Fibroblast of peridontal ligament (primary cell): ENCODE data around the gene SYDE1.
A peak's percentile ranks its signal among the peaks of the same experiment; 100 is the strongest.

Experiments
- DNase-seq: peaks from one replicate; pipeline ENCODE4 v3.0.0-alpha.2; 2010; ENCODE audit errors: extremely low read depth

SYDE1 gene

DNA sequence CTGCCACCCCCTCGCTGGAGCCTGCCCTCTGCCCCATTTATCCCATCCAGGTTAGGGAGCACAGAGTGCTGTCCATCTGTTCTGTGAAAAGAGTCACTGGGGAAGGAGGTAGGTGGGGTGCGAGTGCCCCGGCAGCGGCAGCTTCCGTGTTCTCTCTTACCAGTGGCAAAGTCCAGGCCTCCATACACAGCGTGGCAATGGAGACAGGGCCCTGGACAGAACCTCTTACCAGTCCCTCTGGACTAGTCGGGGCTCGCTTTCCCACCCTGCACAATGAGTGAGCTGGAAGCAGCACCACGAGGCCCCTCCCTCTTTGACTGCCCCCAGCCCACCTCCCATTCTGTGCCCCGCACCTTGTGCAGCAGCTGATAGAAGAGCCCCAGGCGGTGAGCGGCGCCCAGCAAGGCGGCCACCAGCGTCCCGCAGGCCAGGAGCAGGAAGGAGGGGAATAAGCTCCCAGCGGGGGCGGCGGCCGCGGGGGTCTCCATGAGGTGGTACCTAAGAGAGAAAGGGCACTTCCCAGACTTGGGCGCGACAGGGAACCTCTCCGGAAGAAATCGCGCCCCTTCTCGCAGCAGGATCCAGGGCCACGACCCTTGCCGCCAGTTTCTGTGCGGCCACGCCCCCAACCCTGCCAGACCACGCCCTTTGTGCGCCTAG is 17.5 kb downstream of the SYDE1 start:
- DNase-seq, result no peak

DNA sequence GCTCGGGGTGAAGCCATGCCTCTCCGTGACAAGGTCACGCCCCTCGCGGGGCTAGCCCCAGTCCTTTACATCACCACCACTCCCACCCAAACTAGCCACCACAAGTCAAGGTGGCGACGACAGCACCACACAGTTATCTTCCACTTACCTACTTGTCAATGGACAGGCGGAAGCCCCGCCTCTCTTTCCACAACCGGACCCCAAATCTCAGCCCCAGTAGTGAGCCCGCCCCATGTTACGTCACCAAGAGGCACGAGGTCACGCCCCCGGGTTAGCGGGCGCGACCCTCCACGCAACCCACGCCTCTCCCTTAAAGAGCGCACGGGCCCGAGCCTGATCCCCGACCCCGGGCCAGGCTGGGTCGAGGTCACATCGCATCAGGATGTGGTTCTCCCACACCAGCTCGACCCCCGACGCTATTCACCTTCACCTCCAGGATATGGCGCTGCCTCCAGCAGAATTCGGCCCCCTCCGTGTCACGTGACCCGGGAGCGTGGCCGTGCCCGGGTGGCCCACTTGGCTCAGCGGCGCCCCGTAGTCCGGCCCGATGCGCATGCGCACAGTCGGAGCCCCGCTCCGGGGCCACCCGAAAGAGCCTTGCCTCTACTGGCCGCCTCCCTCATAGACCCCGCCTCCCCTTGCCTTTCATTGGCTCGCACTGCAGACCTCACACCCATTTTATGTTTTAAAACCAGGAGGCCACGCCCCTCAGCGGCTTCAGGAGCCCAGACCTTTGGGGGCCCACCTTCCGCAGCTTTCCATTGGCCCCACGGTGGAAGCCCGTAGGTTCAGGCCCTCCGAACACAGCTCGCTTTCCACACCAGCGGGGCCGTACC is 18.2 kb downstream of the SYDE1 start:
- peak; percentile 96 for DNase-seq

DNA sequence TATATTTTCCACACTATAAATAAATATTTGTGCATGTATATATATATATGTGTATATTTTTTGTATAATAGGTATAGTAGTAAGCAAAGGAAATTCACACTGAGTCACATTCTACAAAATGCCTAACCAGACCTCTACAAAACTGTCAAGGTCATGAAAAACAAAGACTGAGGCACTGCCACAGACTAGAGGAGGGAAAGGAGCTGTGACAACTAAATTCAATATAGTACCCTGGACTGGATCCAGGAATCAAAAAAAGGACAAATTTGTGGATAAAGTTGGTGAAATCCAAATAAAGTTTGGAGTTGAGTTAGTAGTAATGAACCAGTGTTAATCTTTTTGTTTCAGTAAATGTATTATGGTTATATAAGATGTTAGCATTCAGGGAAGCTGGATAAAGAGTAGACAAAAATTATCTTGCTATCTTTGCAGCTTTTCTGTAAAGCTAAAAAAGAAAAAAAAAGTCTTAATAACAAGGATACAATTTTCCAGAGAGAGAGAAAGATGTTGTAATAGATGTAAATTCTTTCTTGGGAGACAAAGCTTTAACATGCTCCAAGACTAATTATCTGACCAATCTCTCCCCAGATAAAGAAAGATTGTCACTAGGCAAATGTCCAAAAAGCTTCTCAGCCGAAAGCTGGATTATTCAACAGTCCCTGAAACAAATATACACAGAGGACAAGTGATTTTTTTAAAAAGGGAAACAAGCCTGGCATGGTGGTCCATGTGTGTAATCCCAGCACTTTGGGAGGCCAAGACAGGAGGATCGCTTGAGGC is 19.1 kb downstream of the SYDE1 start:
- DNase-seq, result peak; percentile 26

DNA sequence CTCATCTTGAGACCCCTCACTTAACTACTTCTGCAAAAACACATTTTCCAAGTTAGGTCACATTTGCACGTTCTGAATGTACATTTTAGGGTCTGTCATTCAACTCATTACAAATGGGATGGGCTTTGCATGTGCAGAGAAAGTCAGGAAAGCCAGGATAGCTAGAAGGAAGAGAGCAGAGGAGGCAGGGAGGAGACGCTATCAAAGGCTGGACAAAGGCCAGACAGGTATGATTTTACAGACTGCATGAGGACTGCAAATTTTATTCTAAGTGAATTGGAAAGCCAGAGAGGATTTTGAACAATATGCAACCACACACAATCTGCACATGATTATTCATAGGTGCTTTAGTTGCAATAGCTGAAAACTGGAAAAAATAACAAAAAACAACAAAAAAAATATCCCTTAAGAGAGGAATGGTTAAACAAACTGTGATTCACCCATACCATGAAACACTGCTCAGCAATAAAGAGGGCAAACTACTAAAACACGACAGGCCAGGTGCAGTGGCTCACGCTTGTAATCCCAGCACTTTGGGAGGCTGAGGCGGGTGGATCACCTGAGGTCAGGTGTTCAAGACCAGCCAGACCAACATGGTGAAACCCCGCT is 21.1 kb downstream of the SYDE1 start:
- no peak for DNase-seq

DNA sequence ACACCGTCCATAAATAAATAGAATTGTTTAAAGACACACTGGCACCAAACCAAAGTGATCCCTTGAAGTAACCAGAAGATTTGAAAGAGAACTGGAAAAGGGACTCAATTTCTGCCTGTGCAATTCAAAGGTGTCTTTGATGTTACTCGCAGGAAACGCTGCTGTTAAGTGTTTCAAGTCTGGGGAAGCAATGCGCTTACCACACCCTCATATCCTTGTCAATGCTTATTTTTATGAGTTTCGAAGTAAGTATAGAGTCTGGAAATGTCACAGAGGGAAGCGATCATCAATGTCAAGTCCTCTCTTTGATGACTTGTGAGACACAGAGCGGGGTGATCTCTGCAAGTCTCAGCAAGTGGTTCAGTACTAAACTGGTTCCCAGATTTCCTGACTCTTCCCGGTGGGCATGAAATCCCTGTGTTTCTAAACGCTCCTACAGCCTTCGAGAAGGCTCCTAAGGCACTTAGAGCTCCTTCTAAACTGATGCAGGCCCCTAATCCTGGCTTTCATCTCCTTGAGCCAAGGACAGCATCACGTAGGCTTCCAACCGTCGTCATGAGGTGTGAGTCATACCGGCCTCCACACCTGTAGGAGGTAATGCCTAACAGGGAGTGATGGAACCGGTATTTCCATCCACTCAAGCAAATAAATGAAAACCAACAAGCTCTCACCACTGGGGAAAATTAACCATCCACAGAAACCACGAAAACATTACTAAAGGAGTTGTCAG is 22.8 kb downstream of the SYDE1 start:
- DNase-seq, result no peak

DNA sequence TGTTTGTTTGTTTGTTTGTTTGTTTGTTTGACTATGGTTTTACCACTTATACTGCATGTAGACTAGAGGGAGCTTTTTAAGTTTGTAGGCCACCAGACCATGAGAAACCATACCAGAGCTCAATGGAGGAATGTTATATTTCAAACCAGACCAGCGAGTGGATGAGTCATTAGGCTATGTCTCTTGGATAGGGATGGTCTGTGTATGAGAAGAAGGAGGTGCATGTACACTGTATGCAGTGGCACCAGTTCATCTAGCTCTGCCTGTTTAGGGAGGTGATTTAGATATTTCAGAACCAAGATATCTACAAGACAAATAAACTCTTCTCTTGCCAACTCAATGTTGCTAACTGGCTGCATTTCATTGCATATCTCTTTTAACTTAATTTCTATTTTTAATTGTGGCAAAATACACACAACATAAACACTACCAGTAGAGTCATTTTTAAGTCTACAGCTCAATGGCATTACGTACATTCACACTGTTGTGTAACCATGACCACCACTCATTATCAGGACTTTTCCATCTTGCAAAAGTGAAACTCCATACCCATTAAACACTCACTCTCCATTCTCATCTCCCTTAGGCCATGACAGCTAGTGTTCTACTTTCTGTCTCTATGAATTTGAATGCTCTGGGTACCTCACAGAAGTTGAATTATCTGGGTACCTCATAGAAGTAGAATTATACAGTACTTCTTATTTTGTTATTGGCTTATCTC is 29.2 kb downstream of the SYDE1 start:
- peak; percentile 47 for DNase-seq

DNA sequence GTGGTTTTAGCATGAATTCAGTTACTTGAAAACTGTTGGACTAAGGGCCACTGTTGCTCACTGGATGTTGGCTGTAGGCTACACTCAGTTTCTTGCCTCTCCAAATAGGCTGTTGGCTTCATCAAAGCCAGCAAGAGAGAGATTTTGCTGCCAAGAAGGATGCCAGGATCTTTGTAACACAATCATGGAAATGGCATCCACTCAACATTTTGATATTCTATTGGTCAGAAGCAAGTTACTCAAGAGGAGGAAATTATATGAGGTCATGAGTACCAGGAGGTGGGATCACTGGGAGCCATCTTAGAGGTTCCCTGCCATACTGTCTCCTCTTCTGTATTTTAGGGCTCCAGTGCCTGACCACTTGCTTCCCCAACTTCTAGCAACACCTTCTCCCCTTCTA is 30.6 kb downstream of the SYDE1 start:
- peak; percentile 86 for DNase-seq

DNA sequence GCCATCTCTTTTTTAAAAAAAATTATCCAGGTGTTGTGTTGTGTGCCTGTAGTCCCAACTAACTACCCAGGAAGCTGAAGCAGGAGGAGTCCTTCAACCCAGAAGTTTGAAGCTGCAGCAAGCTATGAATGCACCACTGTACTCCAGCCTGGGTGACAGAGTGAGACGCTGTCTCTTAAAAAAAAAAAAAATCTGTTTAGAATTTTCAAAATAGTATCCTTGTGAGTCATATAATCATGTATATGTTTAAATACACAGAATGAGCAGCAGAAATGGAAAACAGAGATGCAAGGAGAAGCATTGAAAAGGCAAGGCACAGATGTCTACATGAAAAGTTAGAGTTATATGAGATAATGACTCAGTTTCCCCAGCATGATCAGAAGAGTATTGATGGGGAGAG is 31.2 kb downstream of the SYDE1 start:
- DNase-seq, result peak; percentile 49

DNA sequence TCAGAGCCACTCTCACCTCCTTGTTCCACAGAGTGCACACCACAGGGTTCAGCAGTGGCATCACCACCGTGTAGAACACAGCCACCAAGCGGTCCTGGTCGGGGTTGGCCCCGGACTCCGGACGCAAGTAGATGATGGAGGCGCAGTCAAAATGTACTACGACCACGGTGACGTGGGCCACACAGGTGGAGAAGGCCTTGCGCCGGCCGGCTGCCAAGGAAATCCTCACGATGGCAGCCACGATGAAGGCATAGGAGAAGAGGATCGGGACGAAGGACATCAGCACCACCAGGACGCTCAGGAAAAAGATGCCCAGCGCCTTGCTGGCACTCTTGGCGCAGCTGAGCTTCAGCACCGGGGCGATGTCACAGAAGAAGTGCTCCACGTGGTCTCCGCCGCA is 33.9 kb downstream of the SYDE1 start:
- DNase-seq, result no peak

DNA sequence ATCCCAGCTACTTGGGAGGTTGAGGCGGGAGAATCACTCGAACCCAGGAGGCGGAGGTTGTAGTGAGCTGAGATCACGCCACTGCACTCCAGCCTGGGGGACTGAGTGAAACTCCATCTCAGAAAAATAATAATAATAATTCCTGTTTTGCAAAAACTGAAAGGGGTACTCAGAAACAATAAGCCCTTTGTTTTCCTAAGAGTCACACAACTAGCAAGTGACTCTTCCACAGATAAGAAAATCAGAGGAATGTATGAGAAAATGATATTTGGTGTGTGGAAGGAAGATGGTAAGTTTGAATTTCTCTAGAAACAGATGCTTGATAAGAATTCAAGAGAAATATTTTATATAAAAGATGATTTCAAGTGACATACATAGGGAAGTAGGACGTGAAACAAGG is 35.1 kb downstream of the SYDE1 start:
- DNase-seq, result no peak

DNA sequence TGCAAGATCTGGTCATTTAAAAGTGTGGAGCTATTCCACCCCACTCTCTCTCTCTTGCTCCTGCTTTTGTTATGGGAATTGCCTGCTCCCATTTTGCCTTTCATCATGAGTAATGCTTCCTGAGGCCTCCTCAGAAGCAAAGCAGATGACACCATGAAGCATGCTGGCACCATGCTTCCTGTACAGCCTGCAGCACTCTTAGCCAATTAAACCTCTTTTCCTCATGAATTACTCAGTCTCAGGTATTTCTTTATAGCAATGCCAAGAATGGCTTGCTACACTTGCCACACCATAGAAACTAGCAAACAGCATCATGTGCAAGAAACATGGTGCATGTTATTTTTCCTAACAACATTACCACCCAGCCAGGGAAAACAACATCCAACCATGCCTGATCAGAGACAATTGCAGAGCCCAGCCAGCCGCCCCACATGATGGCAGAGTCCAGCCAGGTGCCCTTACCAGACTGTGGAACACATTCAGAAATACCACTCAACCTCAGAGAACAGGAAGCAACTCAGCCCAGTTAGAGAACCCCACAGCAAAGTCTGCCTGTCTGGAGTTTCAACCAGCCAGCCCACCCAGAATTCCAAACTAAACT is 36.9 kb downstream of the SYDE1 start:
- no peak for DNase-seq

DNA sequence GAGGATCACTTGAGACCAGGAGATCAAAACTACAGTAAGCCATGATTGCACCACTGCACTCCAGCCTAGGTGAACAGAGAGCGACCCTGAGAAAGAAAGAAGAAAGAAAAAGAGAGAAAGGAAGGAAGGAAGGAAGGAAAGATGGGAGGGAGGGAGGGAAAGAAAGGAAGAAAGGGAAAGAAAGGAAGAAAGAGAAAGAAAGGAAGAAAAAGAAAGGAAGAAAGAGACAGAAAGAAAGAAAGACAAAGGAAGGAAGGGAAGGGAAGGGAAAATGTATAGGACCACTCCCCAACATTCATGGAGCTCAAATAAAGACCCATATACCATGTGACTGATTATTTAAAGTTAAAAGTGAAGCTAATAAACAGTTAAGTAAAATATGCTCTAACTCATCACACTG is 39.9 kb downstream of the SYDE1 start:
- no peak for DNase-seq

DNA sequence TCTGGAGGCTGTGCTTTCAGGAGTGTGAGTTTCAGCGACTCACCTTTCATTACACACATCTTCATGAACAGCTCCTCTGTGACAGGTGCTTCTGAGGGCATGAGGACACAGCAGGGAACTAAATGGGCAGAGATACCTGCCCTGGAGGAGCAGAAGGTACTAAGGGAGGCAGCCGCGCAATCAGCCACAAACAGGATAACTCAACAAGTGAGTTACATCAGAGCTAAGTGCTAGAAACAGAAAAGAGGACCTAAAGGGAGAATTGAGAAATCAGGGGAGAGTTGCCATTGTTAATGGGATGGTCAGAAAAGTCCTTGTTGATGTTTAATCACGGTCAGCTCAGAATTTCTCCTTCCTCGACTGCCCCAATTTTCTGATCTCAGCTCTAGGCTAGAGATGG is 42.5 kb downstream of the SYDE1 start:
- DNase-seq, result no peak

DNA sequence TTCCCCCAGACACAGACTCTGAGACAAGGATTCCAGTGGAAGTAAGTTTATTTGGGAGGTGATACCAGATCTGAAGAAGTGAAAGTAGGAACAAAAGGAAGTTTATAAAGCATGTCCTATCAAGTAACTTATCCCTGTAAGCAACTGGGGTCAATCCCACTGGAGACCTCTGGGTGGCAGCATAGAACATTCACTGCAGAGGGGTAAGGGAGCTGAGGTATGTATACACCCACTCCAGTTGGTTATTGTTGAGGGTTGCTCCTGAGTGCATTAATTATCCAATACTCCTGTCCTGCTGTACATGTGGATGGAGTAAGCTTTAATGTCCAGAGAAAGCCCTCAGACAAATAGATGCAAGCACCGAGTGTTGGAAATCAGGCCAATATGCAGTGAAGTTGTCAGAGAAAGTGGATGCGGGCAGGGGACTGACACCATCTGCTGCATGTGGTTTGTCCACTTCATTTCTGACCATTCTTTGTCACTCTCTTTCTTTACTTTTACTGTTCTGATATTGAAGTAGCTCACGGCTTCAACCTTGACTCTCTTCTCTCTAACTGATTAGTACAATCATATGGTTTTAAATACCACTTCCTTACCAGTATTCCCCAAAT is 46.9 kb downstream of the SYDE1 start:
- DNase-seq, result peak; percentile 52

DNA sequence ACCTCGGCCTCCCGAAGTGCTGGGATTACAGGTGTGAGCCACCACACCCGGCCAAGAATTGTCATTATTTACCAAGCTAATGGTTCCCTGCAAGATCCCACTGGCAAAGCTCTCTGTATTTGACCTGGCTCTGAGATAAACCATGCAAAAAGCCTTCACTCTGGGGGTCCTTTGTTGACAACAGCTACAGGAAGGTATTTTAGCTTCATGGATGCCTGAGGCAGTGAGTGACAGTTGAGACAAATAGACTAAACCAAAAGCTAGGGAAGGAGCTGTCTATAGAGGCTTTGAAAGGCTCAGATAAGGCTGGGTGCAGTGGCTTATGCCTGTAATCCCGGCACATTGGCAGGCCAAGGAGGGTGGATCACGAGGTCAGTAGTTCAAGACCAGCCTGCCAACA is 48.1 kb downstream of the SYDE1 start:
- no peak for DNase-seq

DNA sequence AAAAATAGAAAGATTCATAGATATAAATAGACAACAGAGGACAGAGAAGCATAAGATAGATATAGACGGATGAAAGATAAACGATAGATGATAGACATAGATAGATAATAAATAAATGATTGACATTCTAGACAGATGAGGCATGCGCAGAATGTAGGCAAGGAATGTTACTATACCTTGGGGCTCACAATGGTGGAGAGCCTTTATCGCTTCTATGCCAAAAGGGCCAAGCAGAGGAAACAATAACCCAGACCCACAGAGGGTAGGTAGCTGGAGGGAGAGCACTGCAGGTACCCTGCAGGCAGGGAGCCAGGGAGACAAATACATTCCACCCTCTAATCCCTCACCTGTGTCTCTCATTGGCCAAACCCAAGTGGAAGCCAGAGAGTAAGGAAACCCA is 49.2 kb downstream of the SYDE1 start:
- DNase-seq, result no peak

DNA sequence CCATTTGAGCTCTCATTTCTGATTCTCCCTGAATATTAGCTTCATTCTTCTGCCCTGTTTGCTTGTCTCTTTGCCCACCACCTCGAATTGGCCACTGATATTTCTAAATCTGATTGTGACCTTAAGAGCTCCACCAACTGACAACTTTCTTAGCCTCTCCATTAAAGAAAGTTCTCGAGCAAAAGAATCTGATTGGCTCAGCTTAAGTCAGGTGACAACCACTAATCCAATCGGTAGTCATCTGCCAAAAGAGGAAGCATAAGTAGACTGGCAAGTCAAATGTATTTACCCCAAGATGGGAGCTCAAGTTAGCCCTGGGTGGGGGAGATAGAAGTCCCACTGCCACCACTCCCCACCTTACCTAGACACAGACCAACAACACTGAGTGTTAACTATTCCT is 52.0 kb downstream of the SYDE1 start:
- DNase-seq, result peak; percentile 36

DNA sequence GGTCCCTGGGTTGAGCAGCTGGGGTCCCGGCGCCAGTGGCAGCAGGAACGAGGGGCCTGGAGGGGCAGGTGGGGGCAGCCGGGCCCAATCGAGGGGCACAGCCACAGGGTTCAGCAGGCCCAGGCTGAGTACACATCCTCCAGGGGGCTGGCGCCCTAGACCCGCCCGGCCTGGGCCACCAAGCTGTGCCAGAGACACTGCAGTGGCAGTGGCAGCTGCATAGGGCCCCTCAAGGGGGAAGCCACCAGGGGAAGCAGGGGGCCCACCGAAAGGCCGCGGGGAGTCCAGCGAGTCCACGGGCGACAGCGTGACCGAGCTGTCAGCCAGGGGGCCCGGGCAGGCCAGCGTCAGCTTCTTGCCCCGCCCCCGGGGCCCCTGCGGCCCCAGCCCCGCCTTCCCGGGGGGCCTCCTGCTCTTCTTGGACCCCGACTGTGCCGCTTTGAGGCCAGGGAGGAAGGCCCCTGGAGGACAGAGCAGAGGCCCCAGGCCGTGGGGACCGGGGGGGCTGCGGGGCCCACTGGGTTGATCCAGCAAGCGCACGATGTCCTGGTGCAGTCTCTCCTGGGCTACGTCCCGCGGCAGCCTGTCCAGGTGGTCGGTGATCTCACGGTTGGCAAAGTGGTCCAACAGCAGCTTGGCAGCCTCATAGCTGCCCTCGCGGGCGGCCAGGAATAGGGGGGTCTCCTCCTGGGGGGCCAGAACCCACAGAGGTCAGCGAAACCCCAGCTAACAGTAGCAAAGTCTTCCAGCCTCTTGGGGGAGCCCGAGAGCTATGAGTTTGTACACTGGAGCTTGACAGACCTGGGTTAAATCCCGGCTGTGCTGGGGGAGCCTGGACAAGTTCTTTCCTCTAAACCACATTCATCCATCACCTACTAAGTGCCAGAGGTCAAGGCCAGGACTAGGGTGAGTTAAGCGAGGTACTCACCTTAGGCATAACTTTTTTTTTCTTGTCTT is 54.1 kb downstream of the SYDE1 start:
- DNase-seq, result peak; percentile 32
